GM15510 (cell line): ENCODE measurements around the gene CA10.

ENCODE experiments used
- POLR2A ChIP-seq: IDR thresholded peaks from 3 replicates; pipeline ENCODE4 v1.6.1; 2011; ENCODE audit warnings: borderline replicate concordance; ENCODE audit not compliant: insufficient read length; ENCODE audit errors: extremely low read depth

Gene CA10

GRCh38 chr17:51739245-51739886 is 419.1 kb downstream of the CA10 start:
- TF ChIP-seq POLR2A, result no peak

GRCh38 chr17:51736356-51736755 is 422.2 kb downstream of the CA10 start:
- no peak for TF ChIP-seq POLR2A

GRCh38 chr17:51734976-51735375 is 423.5 kb downstream of the CA10 start:
- no peak for TF ChIP-seq POLR2A

- no peak for TF ChIP-seq POLR2A
Observed at GRCh38 chr17:51734462-51734861, 424.1 kb downstream of the CA10 start.

GRCh38 chr17:51733166-51733565 is 425.3 kb downstream of the CA10 start:
- TF ChIP-seq POLR2A, result no peak

GRCh38 chr17:51731941-51732722 is 426.4 kb downstream of the CA10 start:
- no peak for TF ChIP-seq POLR2A

- TF ChIP-seq POLR2A, result no peak
Observed at GRCh38 chr17:51730303-51731050, 428.0 kb downstream of the CA10 start.

- no peak for TF ChIP-seq POLR2A
Observed at GRCh38 chr17:51725185-51725584, 433.3 kb downstream of the CA10 start.

GRCh38 chr17:51724043-51724580 is 434.4 kb downstream of the CA10 start:
- TF ChIP-seq POLR2A, result no peak

GRCh38 chr17:51722994-51723393 is 435.5 kb downstream of the CA10 start:
- TF ChIP-seq POLR2A, result no peak

GRCh38 chr17:51721730-51722129 is 436.8 kb downstream of the CA10 start:
- TF ChIP-seq POLR2A, result no peak

- no peak for TF ChIP-seq POLR2A
Observed at GRCh38 chr17:51720439-51720838, 438.1 kb downstream of the CA10 start.

GRCh38 chr17:51718983-51719382 is 439.5 kb downstream of the CA10 start:
- TF ChIP-seq POLR2A, result no peak

- TF ChIP-seq POLR2A, result no peak
Observed at GRCh38 chr17:51711581-51711980, 446.9 kb downstream of the CA10 start.

GRCh38 chr17:51710634-51710979 is 447.9 kb downstream of the CA10 start:
- no peak for TF ChIP-seq POLR2A
